Pons (tissue), 1 donor: ENCODE results near the gene CNPY1.

Source experiments
- DNase-seq: peaks from one replicate; pipeline ENCODE4 v3.0.0-alpha.2; 2016; ENCODE audit warnings: low spot score

The CNPY1 gene

DNA sequence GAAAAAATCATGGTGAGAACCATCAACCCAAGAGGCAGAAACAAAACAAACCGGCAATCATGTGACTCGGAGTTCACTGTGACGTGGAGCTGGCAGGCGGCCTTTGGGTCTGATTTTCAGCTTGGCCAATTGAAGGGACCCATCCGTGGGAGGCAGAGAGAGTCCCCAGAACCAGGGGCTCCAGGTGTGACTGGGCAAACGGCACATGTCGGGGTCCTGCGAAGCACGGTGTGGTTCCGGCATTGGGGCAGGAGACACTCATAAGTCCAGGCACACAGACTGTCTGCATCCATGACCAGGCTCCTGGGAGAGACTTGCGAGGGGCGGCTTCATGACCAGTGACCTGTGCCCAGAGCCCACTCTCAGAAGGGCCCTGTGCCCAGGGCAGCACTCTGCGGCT lies 12.6 kb upstream of the CNPY1 start:
- DNase-seq: no peak

DNA sequence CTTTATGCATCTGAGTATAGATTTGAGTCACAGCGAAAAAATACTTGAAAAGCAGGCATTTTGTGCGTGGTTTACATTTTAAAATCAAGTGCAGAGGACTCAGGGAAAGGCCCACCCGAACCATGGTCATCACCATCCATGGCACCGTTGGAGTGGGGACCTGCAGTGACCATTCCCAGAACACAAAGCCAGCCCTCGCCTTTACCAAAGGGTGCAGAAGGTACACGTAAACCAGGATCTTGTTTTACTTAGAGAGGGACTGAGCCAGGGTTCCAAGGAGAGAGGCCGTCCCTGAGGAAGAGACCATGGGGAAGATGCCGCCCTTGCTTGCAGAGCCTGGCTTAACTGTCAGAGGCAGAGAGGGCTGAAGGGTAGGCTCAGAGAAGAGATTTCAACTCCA lies 12.0 kb upstream of the CNPY1 start:
- DNase-seq: no peak

DNA sequence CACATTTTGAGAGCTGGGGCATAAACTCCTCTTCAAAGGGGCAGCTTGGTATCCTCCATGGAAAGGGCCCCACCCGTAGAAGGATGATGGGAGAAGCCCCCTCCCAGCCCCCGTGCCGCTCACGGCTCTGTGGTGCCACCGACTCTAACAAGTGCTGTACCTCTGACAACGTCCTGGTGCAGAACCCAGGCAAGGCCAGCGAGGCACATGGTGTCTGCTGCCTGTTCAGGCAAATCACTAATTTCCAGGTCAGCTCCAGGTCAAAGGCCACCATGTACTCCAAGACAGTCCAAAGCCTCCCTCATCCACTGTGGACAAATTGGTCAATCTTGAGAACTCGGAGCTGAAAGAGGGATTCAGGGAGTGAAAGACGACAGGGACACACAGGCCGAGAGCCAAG lies 11.4 kb upstream of the CNPY1 start:
- DNase-seq: no peak

DNA sequence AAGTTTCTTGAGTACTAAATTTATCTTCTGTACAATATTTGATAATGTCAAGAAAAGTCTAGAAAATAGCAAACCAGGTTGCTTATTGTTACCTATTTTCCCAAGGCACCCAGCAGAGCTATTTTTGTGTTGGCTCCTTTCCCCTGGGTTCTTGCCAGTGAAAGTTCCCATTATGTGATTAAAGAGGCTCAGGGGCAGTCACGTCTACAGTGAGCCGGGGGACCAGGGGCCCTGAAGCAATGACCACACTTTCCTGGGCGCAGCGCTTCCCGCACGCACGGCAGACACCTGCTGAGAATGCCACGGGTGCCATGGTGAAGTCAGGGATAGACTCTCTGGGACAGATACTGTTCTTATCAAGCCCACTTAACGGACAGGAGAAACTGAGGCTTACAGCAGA lies 10.4 kb upstream of the CNPY1 start:
- DNase-seq: no peak

DNA sequence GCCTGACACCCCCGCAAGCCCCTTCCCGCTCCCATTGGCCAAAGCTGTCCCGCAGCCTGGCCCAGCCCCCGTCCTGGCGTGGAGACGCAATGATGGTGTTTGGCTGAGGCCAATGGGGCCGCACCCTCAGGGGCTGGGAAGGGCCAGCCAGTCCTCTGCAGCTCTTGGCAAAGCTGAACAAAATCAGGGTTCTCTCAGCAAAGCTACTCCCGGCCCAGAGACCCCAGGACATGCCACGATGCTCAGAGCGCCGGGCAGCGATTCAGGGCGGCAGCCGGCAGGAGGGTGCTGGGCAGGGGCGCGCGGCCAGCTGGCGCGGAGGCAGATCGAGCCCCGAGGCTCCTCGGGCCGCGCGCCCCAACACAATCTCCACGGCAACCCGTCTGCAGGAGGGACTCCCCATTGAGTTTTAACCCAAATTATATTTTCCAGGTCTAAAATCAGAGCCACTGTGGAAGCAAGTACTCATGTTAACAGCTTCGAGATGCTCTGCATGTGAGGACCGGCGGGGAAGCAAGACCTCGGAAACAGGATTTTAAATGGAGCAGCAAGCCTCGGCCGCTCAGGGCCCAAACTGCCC lies 8.8 kb upstream of the CNPY1 start:
- DNase-seq: peak; percentile 2

GRCh38 chr7:155553871-155554270 lies 7.5 kb upstream of the CNPY1 start:
- DNase-seq: no peak

DNA sequence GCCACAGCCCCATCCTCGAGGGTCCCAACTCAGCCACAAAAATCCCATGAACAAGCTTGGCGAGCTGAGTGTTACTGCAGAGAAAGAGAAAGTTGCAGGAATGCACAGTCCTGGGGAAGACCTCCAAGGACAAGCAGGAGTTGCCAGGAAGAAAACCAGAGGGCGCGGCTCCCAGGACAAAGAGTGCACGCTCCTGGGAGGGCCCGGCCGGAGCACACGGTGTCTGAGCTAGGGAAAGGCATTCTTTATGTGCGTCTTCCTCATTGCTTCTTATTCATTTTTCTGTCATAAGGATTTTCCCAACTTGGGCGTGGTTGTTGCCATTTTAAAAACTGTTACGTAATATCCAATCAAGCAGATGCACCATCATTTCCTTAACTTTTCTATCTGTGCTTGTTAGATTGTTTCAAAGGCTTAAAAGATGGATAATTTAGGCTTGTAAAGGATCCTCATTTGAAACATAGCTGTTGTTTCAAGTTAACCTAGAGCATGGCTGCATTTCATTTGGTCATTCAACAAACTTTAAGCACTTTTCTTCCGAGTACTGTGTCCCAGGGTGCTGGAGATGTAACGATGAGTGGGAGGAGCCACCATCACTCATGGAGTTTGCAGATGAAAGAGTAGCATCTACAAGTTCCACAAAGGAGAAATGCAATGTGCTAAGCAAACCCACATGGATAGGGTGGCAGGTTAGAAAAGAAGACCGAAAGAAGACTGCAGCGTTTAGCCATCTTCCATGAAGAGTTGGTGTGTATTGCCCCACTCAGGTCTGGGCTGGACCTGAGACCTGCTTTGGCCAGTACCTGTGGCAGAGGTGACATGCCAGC lies 5.6 kb upstream of the CNPY1 start:
- DNase-seq: no peak

DNA sequence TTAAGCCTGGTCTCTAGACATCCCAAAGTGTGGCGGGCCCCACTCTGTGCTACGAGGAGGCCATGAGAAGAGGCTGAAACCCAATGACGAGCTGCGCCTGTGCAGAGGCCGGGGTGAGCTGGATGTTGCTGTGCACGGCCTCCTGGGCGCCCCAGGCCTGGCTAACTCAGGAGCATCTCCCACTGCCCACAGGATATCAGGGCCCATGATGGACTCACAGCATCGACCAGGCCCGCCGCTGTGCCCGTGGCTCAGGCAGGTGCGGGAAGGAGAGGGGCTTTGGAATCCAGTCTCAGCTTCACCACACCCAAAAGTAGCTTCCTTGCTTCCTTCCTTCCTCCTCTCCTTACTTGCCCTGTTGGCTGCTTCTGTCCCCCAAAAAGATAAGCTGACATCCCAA lies 4.6 kb upstream of the CNPY1 start:
- DNase-seq: no peak

- no peak for DNase-seq
Measured at GRCh38 chr7:155549226-155549625, 2.9 kb upstream of the CNPY1 start.

DNA sequence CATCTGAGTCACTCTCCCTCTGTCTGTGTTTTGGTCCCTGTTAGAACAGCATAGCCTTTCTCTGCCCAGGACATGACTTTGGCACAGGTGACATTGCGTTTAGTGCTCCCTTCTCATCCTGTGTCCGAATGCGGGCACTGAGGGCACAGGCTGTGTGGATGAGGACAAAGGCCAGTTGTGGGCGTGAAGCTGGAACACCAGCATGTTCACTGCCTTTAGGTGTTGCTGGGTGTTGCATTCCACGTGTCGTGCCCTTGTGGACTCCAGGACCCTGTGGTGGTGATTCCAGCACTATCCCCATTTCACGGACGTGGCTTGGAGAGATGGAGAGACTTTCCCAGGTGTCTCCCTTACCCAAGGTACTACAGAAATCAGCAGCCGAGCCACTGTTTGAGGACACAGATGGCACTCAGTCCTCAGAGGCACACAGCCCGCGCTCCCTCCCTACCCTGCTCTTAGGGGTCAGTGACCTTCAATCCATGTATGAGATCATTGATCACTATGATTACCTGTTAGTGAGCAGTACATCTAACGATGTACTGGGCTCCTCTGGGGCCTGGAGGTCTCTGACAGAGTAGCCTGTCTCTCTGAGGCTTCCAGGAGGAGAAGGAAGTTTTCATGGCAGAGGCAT lies 917 bp upstream of the CNPY1 start:
- DNase-seq: no peak

- DNase-seq: no peak
Measured at GRCh38 chr7:155545348-155545747, 1.0 kb downstream of the CNPY1 start.

GRCh38 chr7:155544485-155544884 lies 1.9 kb downstream of the CNPY1 start:
- DNase-seq: no peak

DNA sequence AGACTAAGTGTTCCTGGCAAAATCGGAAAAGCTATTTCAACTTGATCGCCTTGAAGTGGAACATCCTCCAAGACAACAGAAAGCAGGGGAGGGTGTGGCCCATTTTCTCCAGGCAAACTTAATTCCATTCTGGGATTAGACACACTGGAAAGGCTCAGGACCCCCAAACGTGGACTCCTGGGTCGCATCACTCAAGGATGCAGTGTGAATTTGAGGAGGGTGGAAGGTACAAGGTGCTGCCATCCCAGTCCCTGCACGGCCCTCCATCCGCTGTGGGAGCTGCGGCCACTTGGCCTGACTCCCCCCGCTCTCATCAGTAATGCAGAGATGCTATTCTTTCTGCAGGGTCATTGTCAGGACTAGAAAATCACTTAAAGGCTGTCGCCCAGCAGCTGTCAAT lies 2.4 kb downstream of the CNPY1 start:
- DNase-seq: no peak

GRCh38 chr7:155543011-155543876 lies 3.1 kb downstream of the CNPY1 start:
- no peak for DNase-seq

- no peak for DNase-seq
Measured at GRCh38 chr7:155541986-155542675, 4.2 kb downstream of the CNPY1 start.

DNA sequence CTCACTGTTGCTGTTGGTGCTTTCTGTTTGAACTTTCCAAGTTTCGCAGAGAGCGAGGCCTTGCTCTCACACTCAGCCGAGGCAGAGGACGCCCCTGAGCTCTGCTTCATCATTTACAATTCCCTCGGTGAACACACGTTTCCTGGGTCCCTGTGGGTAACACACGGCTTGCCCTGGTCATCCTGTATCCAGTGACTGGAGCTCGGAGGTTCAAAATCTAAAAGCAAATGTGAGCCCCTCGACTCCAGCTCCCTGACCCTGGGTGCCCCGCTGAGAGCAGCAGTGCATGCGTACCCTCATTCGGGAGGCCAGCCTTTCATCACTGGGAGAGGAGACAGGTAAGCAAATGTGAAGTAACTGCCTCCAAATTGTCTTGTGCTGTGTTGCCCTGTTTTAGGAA lies 5.8 kb downstream of the CNPY1 start:
- DNase-seq: no peak

DNA sequence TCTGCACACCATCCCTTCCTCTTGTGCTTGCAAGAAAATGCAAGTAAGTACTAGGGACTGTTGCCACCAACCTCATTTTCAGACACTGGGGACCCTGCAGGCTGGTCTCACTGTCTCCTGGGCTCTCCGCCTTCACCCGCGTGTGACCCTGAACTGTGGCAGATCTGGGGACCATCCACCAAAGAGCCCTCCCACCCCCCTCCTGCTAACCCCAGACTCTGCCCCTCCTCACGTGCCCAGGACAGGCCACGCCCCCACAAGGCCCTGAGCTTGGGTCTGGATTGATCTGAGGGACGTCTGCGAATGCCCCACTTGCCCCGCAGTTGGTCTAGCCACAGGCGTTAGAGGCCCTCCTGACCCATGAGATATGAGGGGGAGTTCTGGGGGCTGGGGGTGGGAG lies 8.1 kb downstream of the CNPY1 start:
- DNase-seq: no peak

DNA sequence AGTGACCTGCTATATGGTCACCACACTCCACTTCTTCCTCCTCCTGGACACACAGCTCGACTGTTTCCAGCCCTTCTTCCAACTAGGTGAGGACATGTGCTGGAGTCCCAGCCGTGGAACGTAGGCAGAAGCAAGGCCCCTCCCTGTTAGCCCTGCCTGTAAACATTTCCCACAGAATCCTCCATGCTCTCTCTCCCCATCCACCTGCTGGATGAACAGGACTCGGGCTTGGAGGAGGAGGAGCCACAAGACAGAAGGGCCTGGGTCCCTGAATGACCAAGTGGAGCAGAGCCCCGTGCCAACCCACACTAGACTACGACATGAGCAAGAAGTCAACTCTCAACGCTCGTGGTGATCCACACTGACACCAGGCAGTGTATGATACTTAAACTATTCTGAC lies 9.9 kb downstream of the CNPY1 start:
- no peak for DNase-seq

GRCh38 chr7:155534691-155535090 lies 11.7 kb downstream of the CNPY1 start:
- no peak for DNase-seq

DNA sequence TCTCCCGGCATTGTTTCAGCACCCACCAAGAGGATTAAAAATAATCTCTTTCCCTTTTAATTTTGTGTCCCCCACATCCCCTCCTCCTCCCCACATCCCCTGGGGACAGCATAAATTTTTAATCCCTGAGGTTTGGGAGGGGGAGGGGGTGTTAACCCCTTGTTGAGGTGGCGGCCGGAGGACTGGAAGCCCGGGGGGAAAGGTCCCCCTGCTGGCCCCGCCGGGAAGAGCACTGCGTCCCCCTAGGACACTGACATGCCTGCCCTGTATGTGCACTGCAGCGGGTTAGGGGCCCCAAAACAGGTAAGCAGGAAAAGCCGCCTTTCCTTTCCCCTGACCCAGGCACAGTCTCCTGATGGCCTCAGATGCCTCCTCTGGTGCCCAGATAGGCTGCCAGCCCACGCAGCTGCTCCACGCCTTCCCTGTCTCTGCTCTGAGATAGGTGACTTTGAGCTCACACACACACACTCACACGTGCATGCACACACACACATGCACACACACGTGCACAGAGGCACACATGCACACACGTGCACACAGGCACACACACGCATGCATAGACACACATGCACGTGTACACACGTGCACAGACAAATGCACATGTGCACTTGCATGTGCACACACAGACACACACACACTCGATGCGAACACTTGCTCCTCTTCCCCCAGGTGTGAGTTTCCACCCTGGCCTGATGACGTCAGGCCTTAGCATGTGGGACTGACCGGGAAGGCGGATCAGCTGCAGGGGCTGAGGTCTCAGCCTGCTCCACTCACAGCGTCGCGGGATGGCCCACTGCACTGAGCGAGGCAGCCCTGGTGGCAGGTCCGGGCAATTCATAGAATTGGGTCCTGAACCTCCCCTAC lies 12.3 kb downstream of the CNPY1 start:
- DNase-seq: no peak
